Natural killer cell (primary cell): ENCODE data around the gene KHNYN. TPM values are rescaled to one million over a fixed set of nuclear protein-coding genes. Genes with fewer than 3 reads are reported as not detected.

Experiments used
- ATAC-seq, 3 donors: fragments of 150-1000 bp in 2 of 3; fragments of 200-7000 bp in 1 of 3; cut with Tn5 transposase; 1 replicate in 1 of 3; 2 replicates in 2 of 3; pipeline ENCODE4 v1.10.0; 2021; ENCODE audit warnings: mild to moderate bottlenecking in 2 of 3, moderate library complexity in 2 of 3
- DNase-seq, 2 donors: peaks; one replicate each; pipeline versions ENCODE4 v3.0.0 to v3.0.0-alpha.2; 2013 to 2021; ENCODE audit warnings: mixed read lengths in 1 of 2
- H3K27ac ChIP-seq: one replicate; pipeline ENCODE4 v1.5.1; 2013; ENCODE audit warnings: mild to moderate bottlenecking, low read length
- H3K27me3 ChIP-seq: one replicate; pipeline ENCODE4 v1.6.1; 2013; ENCODE audit warnings: low read length; ENCODE audit not compliant: control insufficient read depth, insufficient read depth
- H3K36me3 ChIP-seq: one replicate; pipeline ENCODE4 v1.6.1; 2013; ENCODE audit warnings: low read length; ENCODE audit not compliant: control insufficient read depth, insufficient read depth
- H3K4me1 ChIP-seq: one replicate; pipeline ENCODE4 v1.6.1; 2013; ENCODE audit warnings: low read length; ENCODE audit not compliant: control insufficient read depth, insufficient read depth
- H3K4me3 ChIP-seq: one replicate; pipeline ENCODE4 v1.5.1; 2013; ENCODE audit warnings: low read length
- H3K9me3 ChIP-seq: one replicate; pipeline ENCODE4 v1.6.1; 2013; ENCODE audit warnings: low read length; ENCODE audit not compliant: control insufficient read depth, insufficient read depth
- H3K27ac Mint-ChIP-seq, 2 donors: one replicate each; pipeline ENCODE4 v1.8.0; 2022; ENCODE audit warnings: mild to moderate bottlenecking in 2 of 2, mixed read lengths in 2 of 2, moderate library complexity in 1 of 2
- H3K27me3 Mint-ChIP-seq, 2 donors: one replicate each; pipeline ENCODE4 v1.8.0; 2022; ENCODE audit warnings: low read depth in 2 of 2, mixed read lengths in 2 of 2
- H3K36me3 Mint-ChIP-seq: one replicate; pipeline ENCODE4 v1.8.0; 2022; ENCODE audit warnings: mixed read lengths
- H3K4me1 Mint-ChIP-seq, 2 donors: one replicate each; pipeline ENCODE4 v1.8.0; 2022; ENCODE audit warnings: mixed read lengths in 2 of 2
- H3K4me3 Mint-ChIP-seq: one replicate; pipeline ENCODE4 v1.8.0; 2022; ENCODE audit warnings: mild to moderate bottlenecking, moderate library complexity, mixed read lengths
- H3K9me3 Mint-ChIP-seq, 2 donors: one replicate each; pipeline ENCODE4 v1.8.0; 2022; ENCODE audit warnings: mixed read lengths in 2 of 2
- WGBS: methylation state at CpG from one replicate; pipeline ENCODE4 v1.1.7; 2013; ENCODE audit warnings: missing lambda C conversion rate; ENCODE audit not compliant: insufficient coverage; 5-methylcytosine and 5-hydroxymethylcytosine counted together
- intact Hi-C: fragments of 100-400 bp; cut with micrococcal nuclease; formaldehyde crosslinking; loops from one replicate; pipeline ENCODE4 v1.14.2; 2022
- total RNA-seq, 4 donors: library from RNA; stranded (reverse); fragments of 120-200 nt in 1 of 4; gene quantifications; one replicate each; pipeline versions ENCODE4 v1.2.3 to v1.2.4, GENCODE V29; 2013 to 2022
- TF ChIP-seq, protein P1 (sequence below): fragments of 200-600 bp; IDR thresholded peaks from one replicate; pipeline ENCODE4 v1.8.0; 2022; ENCODE audit warnings: antibody characterized with exemption

Gene KHNYN
- total RNA-seq, 3 donors from 2014 or later (not counting 1 experiment from before 2014, with no cell fraction given) = 106 to 141 (median 116) TPM

DNA sequence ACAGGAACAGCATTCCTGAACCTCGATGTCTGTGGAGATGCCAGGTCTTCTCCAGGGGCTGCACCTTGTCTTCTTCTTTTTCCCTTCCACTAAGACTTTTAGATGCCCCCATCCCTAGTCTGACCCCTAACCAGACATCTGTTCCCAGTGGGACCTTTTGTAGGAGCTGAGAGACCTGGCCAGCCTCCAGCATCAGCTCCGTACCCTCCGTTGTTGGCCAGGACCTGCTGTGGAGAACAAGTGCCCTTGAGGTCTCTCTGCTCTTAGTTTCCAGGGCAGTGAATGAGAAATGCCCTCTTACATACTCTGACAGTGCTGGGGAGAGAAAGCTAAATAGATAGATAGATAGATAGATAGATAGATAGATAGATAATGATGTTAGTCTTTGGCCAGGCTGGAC lies 29.6 kb downstream of the KHNYN start:
- Mint-ChIP-seq H3K4me3 (no peak overlapping the region), H3K36me3 (no peaks in the 10 kb centered on the region), H3K27ac (no peak overlapping the region), H3K9me3 (no peaks in the 10 kb centered on the region), H3K27me3 (no peaks in the 10 kb centered on the region), H3K4me1 (peaks cover 2 to 7% of the 10 kb centered on the region in 2 donors)
- intact Hi-C loops = no loop called here
- DNase-seq (no peak), ATAC-seq (no peak)
- H3K27ac ChIP-seq = no peak overlapping the region
- peaks cover 5% of the 10 kb centered on the region for H3K9me3 ChIP-seq
- WGBS = 94% methylated on average over 3 of the region's 3 CpGs
- no peaks in the 10 kb centered on the region for H3K4me1 ChIP-seq
- TF ChIP-seq, protein P1, sequence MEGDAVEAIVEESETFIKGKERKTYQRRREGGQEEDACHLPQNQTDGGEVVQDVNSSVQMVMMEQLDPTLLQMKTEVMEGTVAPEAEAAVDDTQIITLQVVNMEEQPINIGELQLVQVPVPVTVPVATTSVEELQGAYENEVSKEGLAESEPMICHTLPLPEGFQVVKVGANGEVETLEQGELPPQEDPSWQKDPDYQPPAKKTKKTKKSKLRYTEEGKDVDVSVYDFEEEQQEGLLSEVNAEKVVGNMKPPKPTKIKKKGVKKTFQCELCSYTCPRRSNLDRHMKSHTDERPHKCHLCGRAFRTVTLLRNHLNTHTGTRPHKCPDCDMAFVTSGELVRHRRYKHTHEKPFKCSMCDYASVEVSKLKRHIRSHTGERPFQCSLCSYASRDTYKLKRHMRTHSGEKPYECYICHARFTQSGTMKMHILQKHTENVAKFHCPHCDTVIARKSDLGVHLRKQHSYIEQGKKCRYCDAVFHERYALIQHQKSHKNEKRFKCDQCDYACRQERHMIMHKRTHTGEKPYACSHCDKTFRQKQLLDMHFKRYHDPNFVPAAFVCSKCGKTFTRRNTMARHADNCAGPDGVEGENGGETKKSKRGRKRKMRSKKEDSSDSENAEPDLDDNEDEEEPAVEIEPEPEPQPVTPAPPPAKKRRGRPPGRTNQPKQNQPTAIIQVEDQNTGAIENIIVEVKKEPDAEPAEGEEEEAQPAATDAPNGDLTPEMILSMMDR = no peak
- no peak overlapping the region for H3K4me3 ChIP-seq
- no peaks in the 10 kb centered on the region for H3K36me3 ChIP-seq
- no peaks in the 10 kb centered on the region for H3K27me3 ChIP-seq

DNA sequence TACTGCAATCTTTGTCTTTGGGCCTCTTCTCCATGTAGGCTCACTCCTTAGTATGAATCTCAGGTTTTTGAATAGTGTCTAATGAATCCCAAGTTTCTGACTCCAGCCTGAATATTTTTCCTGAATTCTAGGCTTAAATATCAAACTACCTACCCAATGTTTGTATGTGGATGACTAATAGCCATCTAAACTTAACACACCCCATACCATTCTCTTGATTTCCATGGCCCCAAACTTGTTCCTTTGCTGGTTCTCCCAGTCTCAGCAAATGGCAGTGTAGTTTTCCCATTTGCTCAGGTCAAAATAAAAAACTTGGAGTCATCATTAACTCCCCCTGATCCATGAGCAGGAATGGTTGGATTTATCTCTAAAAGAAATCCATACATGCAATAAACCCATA lies 31.6 kb downstream of the KHNYN start:
- Histone ChIP-seq H3K27ac (no peak overlapping the region), H3K27me3 (no peaks in the 10 kb centered on the region), H3K4me3 (no peak overlapping the region), H3K4me1 (peaks cover 4% of the 10 kb centered on the region), H3K36me3 (no peaks in the 10 kb centered on the region), H3K9me3 (peaks cover 5% of the 10 kb centered on the region)
- Mint-ChIP-seq H3K4me3 (no peak overlapping the region), H3K4me1 (peaks cover 6 to 11% of the 10 kb centered on the region in 2 donors), H3K27me3 (no peaks in the 10 kb centered on the region), H3K27ac (no peak overlapping the region), H3K36me3 (no peaks in the 10 kb centered on the region), H3K9me3 (no peaks in the 10 kb centered on the region)
- TF ChIP-seq, protein P1 = no peak
- ATAC-seq (no peak), DNase-seq (no peak)
- intact Hi-C loops = no loop called here

DNA sequence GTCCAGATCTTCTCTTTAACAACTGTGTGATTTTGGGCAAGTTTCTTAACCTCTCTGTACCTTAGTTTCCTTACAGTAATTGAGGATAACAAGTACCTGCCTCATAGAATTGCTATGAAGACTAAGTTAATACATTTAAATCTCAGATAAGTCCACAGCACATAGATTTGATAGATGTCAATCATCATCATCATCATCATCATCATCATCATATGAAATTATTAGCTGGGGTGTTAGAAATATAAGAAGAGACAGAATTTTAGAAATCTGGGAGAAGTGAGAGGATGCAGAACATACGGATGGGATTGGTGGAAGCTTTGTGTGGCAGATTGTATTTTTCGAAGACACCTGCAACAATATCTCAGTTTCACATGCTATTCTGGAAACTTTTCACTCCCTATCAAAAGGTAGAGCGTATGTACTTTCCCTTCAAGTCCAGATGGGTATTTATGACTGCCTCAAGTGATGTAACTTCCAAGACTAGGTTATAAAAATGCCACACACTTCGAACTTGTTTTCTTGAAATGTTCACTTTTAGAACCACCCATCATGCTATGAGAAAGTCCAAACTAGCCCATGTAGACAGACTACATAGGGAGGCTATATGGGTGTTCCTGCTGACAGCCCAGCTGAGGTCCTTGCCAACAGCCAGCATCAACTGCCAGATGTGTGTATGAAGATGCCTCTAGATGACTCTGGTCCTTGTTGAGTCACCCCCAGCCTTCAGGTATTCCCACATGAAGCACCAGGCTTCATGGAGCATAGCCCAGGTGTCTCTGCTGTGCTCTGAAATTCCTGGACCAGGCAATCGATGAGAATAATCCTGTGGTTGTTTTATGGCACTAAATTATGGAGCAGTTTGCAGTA lies 33.5 kb downstream of the KHNYN start:
- Mint-ChIP-seq H3K27me3 (peaks cover 0 to 12% of the 10 kb centered on the region in 2 donors), H3K27ac (no peak overlapping the region), H3K4me3 (no peak overlapping the region), H3K36me3 (no peaks in the 10 kb centered on the region), H3K4me1 (peaks cover 4 to 6% of the 10 kb centered on the region in 2 donors), H3K9me3 (no peaks in the 10 kb centered on the region)
- intact Hi-C loops = no loop called here
- Histone ChIP-seq H3K36me3 (no peaks in the 10 kb centered on the region), H3K27ac (no peak overlapping the region), H3K4me1 (peaks cover 4% of the 10 kb centered on the region), H3K4me3 (no peak overlapping the region), H3K27me3 (no peaks in the 10 kb centered on the region), H3K9me3 (no peaks in the 10 kb centered on the region)
- TF ChIP-seq, protein P1 = no peak
- 92% methylated on average over 3 of the region's 5 CpGs for WGBS
- ATAC-seq (no peak), DNase-seq (no peak)
